ENCODE data around the gene THAP2. TPM values are rescaled to one million over a fixed set of nuclear protein-coding genes. Genes with fewer than 3 reads are reported as not detected.
A peak's percentile ranks its signal among the peaks of the same experiment; 100 is the strongest.

THAP2 gene
- total RNA-seq = 1 to 10 TPM; 7.8 to 8.6 TPM
- 5.2 TPM for polyA plus RNA-seq

GRCh38 chr12:71663561-71664410, at the start of gene THAP2, which contains the start of gene ZFC3H1:
Gene THAP2, plus strand, starts transcription at chr12:71664301. Its CDS starts 209 bp downstream, at chr12:71664510.
Gene ZFC3H1, minus strand, starts transcription at chr12:71663848. Its CDS starts 238 bp downstream, at chr12:71663610.
- Mint-ChIP-seq H3K4me1 (peaks cover 48 to 63% (median 59%) of the 10 kb centered on the region in 3 donors), H3K9me3 (no peaks in the 10 kb centered on the region), H3K27ac (peak within 1 kb of the TSS; percentile 97 to 100 (median 100)), H3K27me3 (peaks cover 0 to 3% of the 10 kb centered on the region in 2 donors), H3K36me3 (peaks cover 0 to 44% (median 14%) of the 10 kb centered on the region in 3 donors), H3K4me3 (peak within 1 kb of the TSS; percentile 94 to 100 (median 99))
- Histone ChIP-seq H3K4me1 (ENCODE audit: insufficient read depth, low read length) (peaks cover 33% of the 10 kb centered on the region), H3K27ac (ENCODE audit: low read depth, low read length) (peak within 1 kb of the TSS; percentile 99), H3K27me3 (ENCODE audit: insufficient read depth, low read length, poor library complexity, severe bottlenecking) (no peaks in the 10 kb centered on the region), H3K9me3 (ENCODE audit: low read length) (no peaks in the 10 kb centered on the region), H3K4me3 (ENCODE audit: low read length) (peak within 1 kb of the TSS; percentile 90), H3K36me3 (ENCODE audit: insufficient read depth, low read length) (peaks cover 12% of the 10 kb centered on the region)
- DNase-seq = peak; percentile 85 to 96 (median 95)
- ChIA-PET POLR2A (interaction anchor here (0.6 to 3.6 kb wide), 9 partner anchors 14 to 1420 kb away, joined by 3 to 74 read pairs (median 5); partner anchors contain the start of genes RAB21, TBC1D15 and TMEM19), CTCF (interaction anchor here (0.8 to 3.7 kb wide), 13 partner anchors 11 to 186 kb away, joined by 3 to 34 read pairs (median 4); partner anchors contain the start of genes RAB21, TBC1D15 and TMEM19)

- Histone ChIP-seq H3K4me1 (ENCODE audit: insufficient read depth, low read length) (peaks cover 13% of the 10 kb centered on the region), H3K9me3 (ENCODE audit: low read length) (no peaks in the 10 kb centered on the region), H3K27ac (ENCODE audit: low read depth, low read length) (no peak overlapping the region), H3K27me3 (ENCODE audit: insufficient read depth, low read length, poor library complexity, severe bottlenecking) (no peaks in the 10 kb centered on the region), H3K36me3 (ENCODE audit: insufficient read depth, low read length) (peaks cover 43% of the 10 kb centered on the region), H3K4me3 (ENCODE audit: low read length) (no peak overlapping the region)
- no peak for DNase-seq
- Mint-ChIP-seq H3K27ac (peak overlapping the region in 6 of 8 donors; percentile 16 to 79 (median 29)), H3K4me3 (no peak overlapping the region), H3K4me1 (peaks cover 21 to 28% (median 26%) of the 10 kb centered on the region in 3 donors), H3K36me3 (peaks cover 6 to 95% (median 36%) of the 10 kb centered on the region in 3 donors), H3K9me3 (no peaks in the 10 kb centered on the region), H3K27me3 (no peaks in the 10 kb centered on the region)
- POLR2A ChIA-PET = no interaction called here
- CTCF ChIA-PET = no interaction called here
Measured at GRCh38 chr12:71621938-71622337, 42.2 kb upstream of the THAP2 start.

- Mint-ChIP-seq H3K27ac (peak overlapping the region in 2 of 8 donors; percentile 33 to 44), H3K27me3 (no peaks in the 10 kb centered on the region), H3K36me3 (peaks cover 10 to 93% (median 36%) of the 10 kb centered on the region in 3 donors), H3K4me1 (peaks cover 18 to 33% (median 26%) of the 10 kb centered on the region in 3 donors), H3K4me3 (no peak overlapping the region), H3K9me3 (no peaks in the 10 kb centered on the region)
- no peak overlapping the region for H3K27ac ChIP-seq (ENCODE audit: low read depth, low read length)
- POLR2A ChIA-PET = no interaction called here
- H3K4me3 ChIP-seq (ENCODE audit: low read length) = no peak overlapping the region
- no peak for DNase-seq
- CTCF ChIA-PET = no interaction called here
- no peaks in the 10 kb centered on the region for H3K9me3 ChIP-seq (ENCODE audit: low read length)
- H3K27me3 ChIP-seq (ENCODE audit: insufficient read depth, low read length, poor library complexity, severe bottlenecking) = no peaks in the 10 kb centered on the region
- peaks cover 11% of the 10 kb centered on the region for H3K4me1 ChIP-seq (ENCODE audit: insufficient read depth, low read length)
- peaks cover 51% of the 10 kb centered on the region for H3K36me3 ChIP-seq (ENCODE audit: insufficient read depth, low read length)
Measured at GRCh38 chr12:71625476-71625875, 38.6 kb upstream of the THAP2 start.

- Mint-ChIP-seq H3K27ac (peak overlapping the region in 5 of 8 donors; percentile 3 to 76 (median 42)), H3K9me3 (no peaks in the 10 kb centered on the region), H3K4me3 (no peak overlapping the region), H3K27me3 (no peaks in the 10 kb centered on the region), H3K4me1 (peaks cover 16 to 29% (median 29%) of the 10 kb centered on the region in 3 donors), H3K36me3 (peaks cover 10 to 93% (median 35%) of the 10 kb centered on the region in 3 donors)
- Histone ChIP-seq H3K4me1 (ENCODE audit: insufficient read depth, low read length) (peaks cover 11% of the 10 kb centered on the region), H3K27ac (ENCODE audit: low read depth, low read length) (no peak overlapping the region), H3K27me3 (ENCODE audit: insufficient read depth, low read length, poor library complexity, severe bottlenecking) (no peaks in the 10 kb centered on the region), H3K4me3 (ENCODE audit: low read length) (no peak overlapping the region), H3K36me3 (ENCODE audit: insufficient read depth, low read length) (peaks cover 53% of the 10 kb centered on the region), H3K9me3 (ENCODE audit: low read length) (no peaks in the 10 kb centered on the region)
- ChIA-PET POLR2A (no interaction called here), CTCF (interaction anchor here (0.7 kb wide), 1 partner anchor 11 kb away, joined by 3 read pairs; no protein-coding TSS in a partner anchor)
- DNase-seq = no peak
Measured at GRCh38 chr12:71626098-71626497, 38.0 kb upstream of the THAP2 start.

GRCh38 chr12:71626768-71627167, 37.3 kb upstream of the THAP2 start:
- CTCF ChIA-PET = interaction anchor here (0.7 kb wide), 1 partner anchor 10 kb away, joined by 3 read pairs; no protein-coding TSS in a partner anchor
- Histone ChIP-seq H3K9me3 (ENCODE audit: low read length) (no peaks in the 10 kb centered on the region), H3K4me1 (ENCODE audit: insufficient read depth, low read length) (peaks cover 11% of the 10 kb centered on the region), H3K27ac (ENCODE audit: low read depth, low read length) (no peak overlapping the region), H3K36me3 (ENCODE audit: insufficient read depth, low read length) (peaks cover 53% of the 10 kb centered on the region), H3K27me3 (ENCODE audit: insufficient read depth, low read length, poor library complexity, severe bottlenecking) (no peaks in the 10 kb centered on the region), H3K4me3 (ENCODE audit: low read length) (no peak overlapping the region)
- H3K4me3 Mint-ChIP-seq = no peak overlapping the region
- no peaks in the 10 kb centered on the region for H3K9me3 Mint-ChIP-seq
- peaks cover 5 to 92% (median 31%) of the 10 kb centered on the region in 3 donors for H3K36me3 Mint-ChIP-seq
- no peak for DNase-seq
- H3K27me3 Mint-ChIP-seq = no peaks in the 10 kb centered on the region
- H3K4me1 Mint-ChIP-seq = peaks cover 15 to 25% (median 25%) of the 10 kb centered on the region in 3 donors
- no peak overlapping the region for H3K27ac Mint-ChIP-seq
- POLR2A ChIA-PET = no interaction called here

GRCh38 chr12:71627438-71628002, 36.6 kb upstream of the THAP2 start:
- H3K27ac Mint-ChIP-seq = no peak overlapping the region
- Histone ChIP-seq H3K36me3 (ENCODE audit: insufficient read depth, low read length) (peaks cover 57% of the 10 kb centered on the region), H3K27ac (ENCODE audit: low read depth, low read length) (no peak overlapping the region), H3K27me3 (ENCODE audit: insufficient read depth, low read length, poor library complexity, severe bottlenecking) (no peaks in the 10 kb centered on the region), H3K4me1 (ENCODE audit: insufficient read depth, low read length) (peaks cover 11% of the 10 kb centered on the region), H3K9me3 (ENCODE audit: low read length) (no peaks in the 10 kb centered on the region), H3K4me3 (ENCODE audit: low read length) (no peak overlapping the region)
- POLR2A ChIA-PET = no interaction called here
- DNase-seq = no peak
- no peaks in the 10 kb centered on the region for H3K9me3 Mint-ChIP-seq
- H3K4me3 Mint-ChIP-seq = no peak overlapping the region
- CTCF ChIA-PET = interaction anchor here (1.2 to 1.5 kb wide), 2 partner anchors 9 to 120 kb away, joined by 6 to 8 read pairs; no protein-coding TSS in a partner anchor
- H3K36me3 Mint-ChIP-seq = peaks cover 4 to 92% (median 31%) of the 10 kb centered on the region in 3 donors
- H3K27me3 Mint-ChIP-seq = no peaks in the 10 kb centered on the region
- H3K4me1 Mint-ChIP-seq = peaks cover 10 to 24% (median 21%) of the 10 kb centered on the region in 3 donors

- H3K36me3 Mint-ChIP-seq = peaks cover 5 to 88% (median 33%) of the 10 kb centered on the region in 3 donors
- POLR2A ChIA-PET = no interaction called here
- H3K9me3 Mint-ChIP-seq = no peaks in the 10 kb centered on the region
- CTCF ChIA-PET = interaction anchor here (0.6 to 1.6 kb wide), 14 partner anchors 9 to 1094 kb away, joined by 3 to 17 read pairs (median 4); partner anchors contain the start of gene THAP2
- H3K9me3 ChIP-seq (ENCODE audit: low read length) = no peaks in the 10 kb centered on the region
- H3K27ac ChIP-seq (ENCODE audit: low read depth, low read length) = no peak overlapping the region
- peaks cover 55% of the 10 kb centered on the region for H3K36me3 ChIP-seq (ENCODE audit: insufficient read depth, low read length)
- peak in 2 of 5 donors; percentile 33 to 47 for DNase-seq
- no peaks in the 10 kb centered on the region for H3K27me3 Mint-ChIP-seq
- H3K4me1 ChIP-seq (ENCODE audit: insufficient read depth, low read length) = no peaks in the 10 kb centered on the region
- H3K4me1 Mint-ChIP-seq = peaks cover 9 to 24% (median 21%) of the 10 kb centered on the region in 3 donors
- H3K27me3 ChIP-seq (ENCODE audit: insufficient read depth, low read length, poor library complexity, severe bottlenecking) = no peaks in the 10 kb centered on the region
- peak overlapping the region; percentile 23 to 95 (median 77) for H3K27ac Mint-ChIP-seq
- no peak overlapping the region for H3K4me3 ChIP-seq (ENCODE audit: low read length)
- H3K4me3 Mint-ChIP-seq = no peak overlapping the region
Measured at GRCh38 chr12:71636704-71637115, 27.4 kb upstream of the THAP2 start.

All from CD8-positive, alpha-beta memory T cell (primary cell).